KMS-11 (cell line): ENCODE data around the gene PCDHB4.
"Not testable (repeated sequence)": the region's sequence is repeated elsewhere in the genome, so short reads cannot be mapped to it uniquely, and the experiment has no call there.

Experiments used
- H2AFZ ChIP-seq: fragments of 200-600 bp; sonication (generic); 2 replicates; pipeline ENCODE4 v1.6.1; 2016; ENCODE audit warnings: antibody characterized with exemption, mixed run types, low read depth
- H3K27ac ChIP-seq: fragments of 200-600 bp; sonication (generic); 2 replicates; pipeline ENCODE4 v1.6.1; 2016; ENCODE audit warnings: mild to moderate bottlenecking, mixed run types
- H3K27me3 ChIP-seq: fragments of 200-600 bp; sonication (generic); 2 replicates; pipeline ENCODE4 v1.6.1; 2017; ENCODE audit warnings: mild to moderate bottlenecking, low read depth, mixed run types, moderate library complexity; ENCODE audit not compliant: insufficient read depth
- H3K36me3 ChIP-seq: fragments of 200-600 bp; sonication (generic); 2 replicates; pipeline ENCODE4 v1.6.1; 2017; ENCODE audit warnings: mild to moderate bottlenecking, mixed run types; ENCODE audit not compliant: insufficient read depth
- H3K4me1 ChIP-seq: fragments of 200-600 bp; sonication (generic); 2 replicates; pipeline ENCODE4 v1.6.1; 2016; ENCODE audit warnings: mild to moderate bottlenecking, low read depth, mixed run types; ENCODE audit not compliant: poor library complexity, severe bottlenecking
- H3K4me2 ChIP-seq: fragments of 200-600 bp; sonication (generic); 2 replicates; pipeline ENCODE4 v1.7.0; 2016; ENCODE audit warnings: mild to moderate bottlenecking, mixed run types
- H3K4me3 ChIP-seq: fragments of 200-600 bp; sonication (generic); IDR thresholded peaks from 2 replicates; pipeline ENCODE4 v1.6.1; 2017; ENCODE audit warnings: low read depth, low read length, mixed read lengths; ENCODE audit not compliant: insufficient read depth
- H3K79me2 ChIP-seq: fragments of 200-600 bp; sonication (generic); 2 replicates; pipeline ENCODE4 v1.6.1; 2016; ENCODE audit warnings: low read depth, mixed run types; ENCODE audit not compliant: insufficient read depth
- H3K9ac ChIP-seq: fragments of 200-600 bp; sonication (generic); 2 replicates; pipeline ENCODE4 v1.6.1; 2016; ENCODE audit warnings: mild to moderate bottlenecking, mixed run types
- H4K20me1 ChIP-seq: fragments of 200-600 bp; sonication (generic); 2 replicates; pipeline ENCODE4 v1.6.1; 2016; ENCODE audit warnings: mild to moderate bottlenecking, mixed run types; ENCODE audit not compliant: insufficient read depth
- CTCF ChIP-seq: fragments of 200-600 bp; sonication (generic); conservative IDR thresholded peaks from 2 replicates; pipeline ENCODE4 v1.6.1; 2017; ENCODE audit warnings: low read depth, mild to moderate bottlenecking, antibody characterized with exemption, low read length, moderate library complexity, mixed read lengths

Gene PCDHB4

GRCh38 chr5:141094481-141095262, 26.9 kb upstream of the PCDHB4 start, which contains the start of gene PCDHB2:
PCDHB2 (plus strand) TSS chr5:141094615; CDS start chr5:141094791, 176 bp downstream.
- no peaks in the 10 kb centered on the region for H3K36me3 ChIP-seq
- no peaks in the 10 kb centered on the region for H4K20me1 ChIP-seq
- TF ChIP-seq CTCF = no peak
- no peaks in the 10 kb centered on the region for H3K27me3 ChIP-seq
- no peak within 1 kb of the TSS for H2AFZ ChIP-seq
- no peak within 1 kb of the TSS for H3K4me3 ChIP-seq
- no peak within 1 kb of the TSS for H3K9ac ChIP-seq
- H3K4me2 ChIP-seq = no peak within 1 kb of the TSS
- no peaks in the 10 kb centered on the region for H3K79me2 ChIP-seq
- no peak within 1 kb of the TSS for H3K27ac ChIP-seq
- H3K4me1 ChIP-seq = no peaks in the 10 kb centered on the region

DNA sequence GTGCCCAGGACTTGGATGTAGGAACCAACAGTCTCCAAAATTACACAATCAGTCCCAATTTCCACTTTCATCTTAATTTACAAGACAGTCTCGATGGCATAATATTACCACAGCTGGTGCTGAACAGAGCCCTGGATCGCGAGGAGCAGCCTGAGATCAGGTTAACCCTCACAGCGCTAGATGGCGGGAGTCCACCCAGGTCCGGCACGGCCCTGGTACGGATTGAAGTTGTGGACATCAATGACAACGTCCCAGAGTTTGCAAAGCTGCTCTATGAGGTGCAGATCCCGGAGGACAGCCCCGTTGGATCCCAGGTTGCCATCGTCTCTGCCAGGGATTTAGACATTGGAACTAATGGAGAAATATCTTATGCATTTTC, 26.4 kb upstream of the PCDHB4 start:
- no peaks in the 10 kb centered on the region for H4K20me1 ChIP-seq
- H3K4me2 ChIP-seq = no peak overlapping the region
- H3K4me1 ChIP-seq = no peaks in the 10 kb centered on the region
- no peak overlapping the region for H2AFZ ChIP-seq
- TF ChIP-seq CTCF = no peak
- H3K27ac ChIP-seq = no peak overlapping the region
- H3K36me3 ChIP-seq = no peaks in the 10 kb centered on the region
- H3K79me2 ChIP-seq = no peaks in the 10 kb centered on the region
- H3K9ac ChIP-seq = no peak overlapping the region
- no peak overlapping the region for H3K4me3 ChIP-seq
- H3K27me3 ChIP-seq = no peaks in the 10 kb centered on the region

- H3K4me3 ChIP-seq, H3K4me1 ChIP-seq, H3K79me2 ChIP-seq, H3K27ac ChIP-seq, H3K36me3 ChIP-seq, H3K9ac ChIP-seq, H4K20me1 ChIP-seq, H2AFZ ChIP-seq, H3K27me3 ChIP-seq, H3K4me2 ChIP-seq: not testable (repeated sequence)
Observed at GRCh38 chr5:141096181-141096580, 25.4 kb upstream of the PCDHB4 start.

DNA sequence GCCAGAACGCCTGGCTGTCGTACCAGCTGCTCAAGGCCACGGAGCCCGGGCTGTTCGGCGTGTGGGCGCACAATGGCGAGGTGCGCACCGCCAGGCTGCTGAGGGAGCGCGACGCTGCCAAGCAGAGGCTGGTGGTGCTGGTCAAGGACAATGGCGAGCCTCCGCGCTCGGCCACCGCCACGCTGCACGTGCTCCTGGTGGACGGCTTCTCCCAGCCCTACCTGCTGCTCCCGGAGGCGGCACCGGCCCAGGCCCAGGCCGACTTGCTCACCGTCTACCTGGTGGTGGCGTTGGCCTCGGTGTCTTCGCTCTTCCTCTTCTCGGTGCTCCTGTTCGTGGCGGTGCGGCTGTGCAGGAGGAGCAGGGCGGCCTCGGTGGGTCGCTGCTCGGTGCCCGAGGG, 25.0 kb upstream of the PCDHB4 start:
- H3K36me3 ChIP-seq, H2AFZ ChIP-seq, H4K20me1 ChIP-seq, H3K4me1 ChIP-seq, H3K27me3 ChIP-seq, H3K27ac ChIP-seq, H3K4me2 ChIP-seq, H3K79me2 ChIP-seq, H3K4me3 ChIP-seq, H3K9ac ChIP-seq: not testable (repeated sequence)

- no peaks in the 10 kb centered on the region for H3K27me3 ChIP-seq
- TF ChIP-seq CTCF = no peak
- H3K36me3 ChIP-seq = no peaks in the 10 kb centered on the region
- H4K20me1 ChIP-seq = no peaks in the 10 kb centered on the region
- no peak within 1 kb of the TSS for H3K4me3 ChIP-seq
- no peak within 1 kb of the TSS for H3K4me2 ChIP-seq
- H3K79me2 ChIP-seq = no peaks in the 10 kb centered on the region
- no peaks in the 10 kb centered on the region for H3K4me1 ChIP-seq
- no peak within 1 kb of the TSS for H3K9ac ChIP-seq
- no peak within 1 kb of the TSS for H3K27ac ChIP-seq
- no peak within 1 kb of the TSS for H2AFZ ChIP-seq
Observed at GRCh38 chr5:141100243-141100805, 21.3 kb upstream of the PCDHB4 start, which contains the start of gene PCDHB3. PCDHB3 (plus strand) TSS chr5:141100473; CDS start chr5:141100650, 177 bp downstream.
